HL-60/S4 treated with phorbol 12-myristate 13-acetate at 8.2 ng/mL for 4 days and 3 days (cell line): Measurements from ENCODE around the gene PPP1R26.
"Not testable (repeated sequence)": the region's sequence is repeated elsewhere in the genome, so short reads cannot be mapped to it uniquely, and the experiment has no call there.

Source experiments
- in situ Hi-C: fragments of 300-500 bp; cut with MboI; formaldehyde crosslinking; loops from 2 replicates; pipeline ENCODE4 v1.15.0; 2022; ENCODE audit warnings: low sequenced_read_pairs

The PPP1R26 gene

GRCh38 chr9:135534826-135535225 is 55.2 kb downstream of the PPP1R26 start:
- in situ Hi-C loops: not testable (repeated sequence)

- in situ Hi-C loops: not testable (repeated sequence)
These were observed 56.0 kb downstream of the PPP1R26 start for GRCh38 chr9:135535631-135536030.

- in situ Hi-C loops: no loop called here
These were observed 56.6 kb downstream of the PPP1R26 start for GRCh38 chr9:135536216-135536615.
